Subcutaneous abdominal adipose tissue (tissue), 5 donors: Measurements from ENCODE around the gene OR10AG1.

Source experiments
- H3K27ac ChIP-seq: one replicate; pipeline ENCODE4 v1.7.0; 2013; ENCODE audit warnings: low read depth, mild to moderate bottlenecking, inconsistent platforms, low read length, moderate library complexity
- H3K27me3 ChIP-seq, 5 donors: one replicate each; pipeline ENCODE4 v1.7.0; 2013; ENCODE audit warnings: low read length in 5 of 5, inconsistent platforms in 1 of 5; ENCODE audit not compliant: control insufficient read depth in 5 of 5, insufficient read depth in 4 of 5
- H3K36me3 ChIP-seq, 5 donors: one replicate each; pipeline ENCODE4 v1.7.0; 2013; ENCODE audit warnings: low read length in 5 of 5; ENCODE audit not compliant: control insufficient read depth in 5 of 5, insufficient read depth in 5 of 5
- H3K4me1 ChIP-seq, 5 donors: one replicate each; pipeline ENCODE4 v1.7.0; 2013; ENCODE audit warnings: low read length in 5 of 5, mild to moderate bottlenecking in 3 of 5, moderate library complexity in 1 of 5; ENCODE audit not compliant: control insufficient read depth in 5 of 5, insufficient read depth in 5 of 5
- H3K4me3 ChIP-seq, 5 donors: one replicate each; pipeline ENCODE4 v1.7.0; 2013; ENCODE audit warnings: low read length in 5 of 5, low read depth in 1 of 5
- H3K9ac ChIP-seq, 5 donors: one replicate each; pipeline ENCODE4 v1.7.0; 2013; ENCODE audit warnings: low read length in 5 of 5, mild to moderate bottlenecking in 4 of 5, moderate library complexity in 3 of 5
- H3K9me3 ChIP-seq, 5 donors: one replicate each; pipeline ENCODE4 v1.7.0; 2013; ENCODE audit warnings: low read length in 5 of 5; ENCODE audit not compliant: control insufficient read depth in 5 of 5
- donor health status: healthy.
- donor health status: healthy.
- donor health status: healthy.
- donor health status: healthy.
- donor health status: healthy.

Gene OR10AG1

DNA sequence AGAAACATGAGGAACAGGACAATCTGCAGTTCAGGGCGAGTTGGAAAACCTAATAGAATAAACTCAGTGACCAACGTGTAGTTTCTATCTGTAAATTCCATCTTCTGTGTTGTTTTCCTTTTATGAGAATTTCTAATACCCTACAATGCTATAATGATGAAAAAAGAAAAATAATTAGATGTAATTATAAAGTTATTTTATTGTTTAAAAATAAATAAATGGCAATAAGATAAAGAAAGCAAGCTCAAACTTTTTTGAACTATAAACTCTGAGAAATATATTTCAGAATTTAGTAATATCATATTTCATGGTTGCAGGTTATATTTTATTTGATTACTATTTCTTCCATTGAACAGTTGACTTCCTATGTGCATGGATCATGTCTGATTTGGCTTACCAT is 33.4 kb downstream of the OR10AG1 start, which contains the start of gene OR5I1:
OR5I1 (minus strand) TSS at position 101 of the 400 bp plus-strand sequence; CDS start at position 101, 0 bp downstream.
- Histone ChIP-seq H3K9ac (no peak within 1 kb of the TSS), H3K4me3 (no peak within 1 kb of the TSS), H3K36me3 (no peaks in the 10 kb centered on the region), H3K9me3 (no peaks in the 10 kb centered on the region), H3K27me3 (no peaks in the 10 kb centered on the region), H3K4me1 (no peaks in the 10 kb centered on the region), H3K27ac (no peak within 1 kb of the TSS)

- H3K27me3 ChIP-seq = peaks cover 0 to 4% (median 0%) of the 10 kb centered on the region in 5 donors
- no peak overlapping the region for H3K4me3 ChIP-seq
- H3K9ac ChIP-seq = no peak overlapping the region
- peaks cover 0 to 3% (median 0%) of the 10 kb centered on the region in 5 donors for H3K9me3 ChIP-seq
- no peaks in the 10 kb centered on the region for H3K36me3 ChIP-seq
- no peaks in the 10 kb centered on the region for H3K4me1 ChIP-seq
- H3K27ac ChIP-seq = no peak overlapping the region
Observed at GRCh38 chr11:55920537-55920936, 49.2 kb downstream of the OR10AG1 start.
